Stimulated activated naive B cell treated with anti-CD40 and anti-IgM and Interleukin-4, amounts not matched to agents 10 μg/mL and 1 μg/mL and 100 μg/mL, for 72 hours (primary cell): Measurements from ENCODE around the gene VPS37B.
A peak's percentile ranks its signal among the peaks of the same experiment; 100 is the strongest.

Source experiments
- ATAC-seq, 2 donors: fragments of 150-1000 bp; cut with Tn5 transposase; replicated peaks; 2 replicates each; pipeline ENCODE4 v1.10.0; 2021; ENCODE audit warnings: moderate library complexity in 1 of 2
- DNase-seq: peaks from one replicate; pipeline ENCODE4 v3.0.0; 2021
- H3K27ac Mint-ChIP-seq: one replicate; pipeline ENCODE4 v1.8.0; 2022; ENCODE audit warnings: mild to moderate bottlenecking, mixed read lengths
- H3K27me3 Mint-ChIP-seq, 2 donors: one replicate each; pipeline ENCODE4 v1.8.0; 2022; ENCODE audit warnings: mixed read lengths in 2 of 2
- H3K36me3 Mint-ChIP-seq, 2 donors: one replicate each; pipeline ENCODE4 v1.8.0; 2022; ENCODE audit warnings: mixed read lengths in 2 of 2, mild to moderate bottlenecking in 1 of 2
- H3K4me1 Mint-ChIP-seq, 2 donors: one replicate each; pipeline ENCODE4 v1.8.0; 2022; ENCODE audit warnings: mixed read lengths in 2 of 2, mild to moderate bottlenecking in 1 of 2
- H3K4me3 Mint-ChIP-seq, 2 donors: one replicate each; pipeline ENCODE4 v1.8.0; 2022; ENCODE audit warnings: mild to moderate bottlenecking in 2 of 2, mixed read lengths in 2 of 2, moderate library complexity in 1 of 2
- H3K9me3 Mint-ChIP-seq, 2 donors: one replicate each; pipeline ENCODE4 v1.8.0; 2022; ENCODE audit warnings: mixed read lengths in 2 of 2, mild to moderate bottlenecking in 1 of 2

VPS37B gene

GRCh38 chr12:122851820-122852219 is 44.1 kb downstream of the VPS37B start:
- Mint-ChIP-seq H3K4me3 (no peak overlapping the region), H3K27me3 (no peaks in the 10 kb centered on the region), H3K9me3 (no peaks in the 10 kb centered on the region), H3K27ac (no peak overlapping the region), H3K4me1 (peaks cover 7 to 14% of the 10 kb centered on the region in 2 donors), H3K36me3 (peaks cover 33 to 41% of the 10 kb centered on the region in 2 donors)
- DNase-seq (no peak), ATAC-seq (no peak)

GRCh38 chr12:122850695-122851350 is 45.1 kb downstream of the VPS37B start:
- no peaks in the 10 kb centered on the region for H3K27me3 Mint-ChIP-seq
- no peak for ATAC-seq
- no peak overlapping the region for H3K27ac Mint-ChIP-seq
- H3K4me3 Mint-ChIP-seq, result no peak overlapping the region
- peaks cover 7 to 14% of the 10 kb centered on the region in 2 donors for H3K4me1 Mint-ChIP-seq
- H3K9me3 Mint-ChIP-seq, result no peaks in the 10 kb centered on the region
- H3K36me3 Mint-ChIP-seq, result peaks cover 27 to 35% of the 10 kb centered on the region in 2 donors
- DNase-seq, result no peak

GRCh38 chr12:122850048-122850445 is 45.9 kb downstream of the VPS37B start:
- ATAC-seq, result no peak
- H3K27ac Mint-ChIP-seq, result peak overlapping the region; percentile 22
- H3K4me3 Mint-ChIP-seq, result no peak overlapping the region
- no peaks in the 10 kb centered on the region for H3K9me3 Mint-ChIP-seq
- no peaks in the 10 kb centered on the region for H3K27me3 Mint-ChIP-seq
- H3K36me3 Mint-ChIP-seq, result peaks cover 23 to 31% of the 10 kb centered on the region in 2 donors
- DNase-seq, result no peak
- peaks cover 9 to 14% of the 10 kb centered on the region in 2 donors for H3K4me1 Mint-ChIP-seq

GRCh38 chr12:122849352-122850047 is 46.4 kb downstream of the VPS37B start:
- Mint-ChIP-seq H3K4me1 (peaks cover 11 to 18% of the 10 kb centered on the region in 2 donors), H3K27ac (peak overlapping the region; percentile 22), H3K27me3 (no peaks in the 10 kb centered on the region), H3K9me3 (no peaks in the 10 kb centered on the region), H3K36me3 (peaks cover 23 to 28% of the 10 kb centered on the region in 2 donors), H3K4me3 (no peak overlapping the region)
- no peak for ATAC-seq
- no peak for DNase-seq

- Mint-ChIP-seq H3K27ac (peak overlapping the region; percentile 31), H3K4me3 (no peak overlapping the region)
These were observed 47.2 kb downstream of the VPS37B start for GRCh38 chr12:122848471-122849351.

GRCh38 chr12:122847921-122848421 is 48.0 kb downstream of the VPS37B start:
- H3K4me3 Mint-ChIP-seq, result no peak overlapping the region
- DNase-seq (no peak), ATAC-seq (no peak)
- no peaks in the 10 kb centered on the region for H3K27me3 Mint-ChIP-seq
- H3K27ac Mint-ChIP-seq, result peak overlapping the region; percentile 31
- H3K9me3 Mint-ChIP-seq, result no peaks in the 10 kb centered on the region
- H3K4me1 Mint-ChIP-seq, result peaks cover 18 to 33% of the 10 kb centered on the region in 2 donors
- H3K36me3 Mint-ChIP-seq, result peaks cover 23 to 24% of the 10 kb centered on the region in 2 donors

More at GRCh38 chr12:122848471-122849351, 47.2 kb downstream of the VPS37B start:
- H3K36me3 Mint-ChIP-seq, result peaks cover 23 to 24% of the 10 kb centered on the region in 2 donors
- H3K4me1 Mint-ChIP-seq, result peaks cover 15 to 26% of the 10 kb centered on the region in 2 donors
- H3K9me3 Mint-ChIP-seq, result no peaks in the 10 kb centered on the region
- no peak for ATAC-seq
- H3K27me3 Mint-ChIP-seq, result no peaks in the 10 kb centered on the region
- DNase-seq, result no peak

- Mint-ChIP-seq H3K27ac (peak overlapping the region; percentile 9), H3K4me1 (peaks cover 21 to 38% of the 10 kb centered on the region in 2 donors), H3K9me3 (no peaks in the 10 kb centered on the region), H3K27me3 (no peaks in the 10 kb centered on the region), H3K4me3 (no peak overlapping the region), H3K36me3 (peaks cover 19 to 21% of the 10 kb centered on the region in 2 donors)
- ATAC-seq (no peak), DNase-seq (no peak)
These were observed 48.4 kb downstream of the VPS37B start for GRCh38 chr12:122847516-122847836.

GRCh38 chr12:122846622-122847515 is 49.1 kb downstream of the VPS37B start:
- H3K27ac Mint-ChIP-seq, result no peak overlapping the region
- peaks cover 15 to 17% of the 10 kb centered on the region in 2 donors for H3K36me3 Mint-ChIP-seq
- no peak overlapping the region for H3K4me3 Mint-ChIP-seq
- no peaks in the 10 kb centered on the region for H3K27me3 Mint-ChIP-seq
- H3K4me1 Mint-ChIP-seq, result peaks cover 25 to 44% of the 10 kb centered on the region in 2 donors
- ATAC-seq (no peak), DNase-seq (no peak)
- no peaks in the 10 kb centered on the region for H3K9me3 Mint-ChIP-seq

- ATAC-seq (no peak), DNase-seq (no peak)
- Mint-ChIP-seq H3K9me3 (no peaks in the 10 kb centered on the region), H3K4me3 (no peak overlapping the region), H3K36me3 (peaks cover 17 to 18% of the 10 kb centered on the region in 2 donors), H3K4me1 (peaks cover 34 to 52% of the 10 kb centered on the region in 2 donors), H3K27me3 (no peaks in the 10 kb centered on the region), H3K27ac (peak overlapping the region; percentile 25)
These were observed 49.9 kb downstream of the VPS37B start for GRCh38 chr12:122845865-122846621.

- peak overlapping the region; percentile 88 for H3K27ac Mint-ChIP-seq
- peaks cover 22 to 23% of the 10 kb centered on the region in 2 donors for H3K36me3 Mint-ChIP-seq
- DNase-seq (no peak), ATAC-seq (no peak)
- peaks cover 38 to 60% of the 10 kb centered on the region in 2 donors for H3K4me1 Mint-ChIP-seq
- no peak overlapping the region for H3K4me3 Mint-ChIP-seq
- H3K27me3 Mint-ChIP-seq, result no peaks in the 10 kb centered on the region
- no peaks in the 10 kb centered on the region for H3K9me3 Mint-ChIP-seq
These were observed 50.7 kb downstream of the VPS37B start for GRCh38 chr12:122845041-122845864.

- Mint-ChIP-seq H3K27me3 (no peaks in the 10 kb centered on the region), H3K4me1 (peaks cover 43 to 68% of the 10 kb centered on the region in 2 donors), H3K27ac (peak overlapping the region; percentile 88), H3K36me3 (peaks cover 20% of the 10 kb centered on the region in 2 donors), H3K9me3 (no peaks in the 10 kb centered on the region), H3K4me3 (peak overlapping the region in 1 of 2 donors; percentile 5)
- no peak for ATAC-seq
- DNase-seq, result no peak
These were observed 51.5 kb downstream of the VPS37B start for GRCh38 chr12:122844366-122844971.

- H3K9me3 Mint-ChIP-seq, result no peaks in the 10 kb centered on the region
- ATAC-seq (no peak), DNase-seq (no peak)
- peaks cover 11 to 20% of the 10 kb centered on the region in 2 donors for H3K36me3 Mint-ChIP-seq
- H3K4me3 Mint-ChIP-seq, result no peak overlapping the region
- no peaks in the 10 kb centered on the region for H3K27me3 Mint-ChIP-seq
- peaks cover 50 to 72% of the 10 kb centered on the region in 2 donors for H3K4me1 Mint-ChIP-seq
- peak overlapping the region; percentile 51 for H3K27ac Mint-ChIP-seq
These were observed 52.5 kb downstream of the VPS37B start for GRCh38 chr12:122843455-122843854.
